Epidermal melanocyte (primary cell): Measurements from ENCODE around the gene MIPEP.

Source experiments
- DNase-seq: peaks from one replicate; pipeline ENCODE4 v3.0.0; 2011; ENCODE audit warnings: low spot score; ENCODE audit not compliant: insufficient read length

Gene MIPEP

DNA sequence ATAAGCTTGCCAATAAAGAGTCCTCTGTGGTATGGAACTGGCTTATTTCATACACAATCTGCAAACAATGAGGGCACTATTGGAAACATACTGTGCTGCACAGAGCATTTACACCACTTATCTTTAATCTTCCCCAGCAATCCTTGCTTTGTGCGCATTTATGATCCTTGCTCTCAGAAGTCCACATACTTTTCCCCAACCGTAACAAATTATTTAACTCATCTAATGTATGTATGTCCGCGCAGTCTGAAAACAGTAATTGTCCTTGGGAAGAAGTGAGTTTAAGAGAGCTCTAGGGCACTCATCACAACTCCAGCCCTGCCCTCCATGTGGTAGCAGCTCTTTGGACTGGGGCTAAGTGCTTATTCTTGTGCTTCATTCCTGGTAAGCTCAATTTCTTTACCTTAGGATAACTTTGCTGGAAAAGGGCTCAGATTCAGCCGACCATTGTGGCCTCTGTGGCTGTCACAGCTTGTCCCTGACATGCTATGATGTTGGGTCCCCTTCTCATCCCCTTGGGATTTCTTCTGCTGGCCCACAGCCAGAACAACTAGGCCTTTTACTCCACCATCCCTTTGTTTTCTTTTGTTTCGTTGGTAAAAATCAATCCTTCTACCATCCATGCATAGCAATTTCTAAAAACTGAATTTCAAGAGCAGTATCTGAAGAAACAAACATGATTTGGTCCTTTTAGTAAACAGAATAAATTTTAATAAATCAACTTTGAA lies 166.3 kb downstream of the MIPEP start:
- peak; percentile 43 for DNase-seq

DNA sequence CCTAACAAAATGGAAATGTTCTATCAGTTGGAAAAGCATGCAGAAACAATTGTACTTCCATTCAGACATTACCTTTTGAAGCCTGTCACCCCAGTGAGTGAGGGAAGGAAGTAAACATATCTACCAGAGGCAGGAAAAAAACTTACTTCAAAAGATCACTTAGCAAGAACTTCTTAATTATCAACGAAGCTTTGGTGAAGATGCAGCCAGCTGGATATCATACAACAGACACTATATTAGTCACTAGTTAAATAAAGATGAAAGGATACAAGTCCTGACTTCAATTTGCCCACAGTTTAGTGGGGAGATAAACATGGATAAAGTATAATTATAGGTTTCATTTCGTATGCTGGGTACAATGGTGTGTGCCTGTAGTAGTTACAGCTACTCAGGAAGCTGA lies 170.2 kb downstream of the MIPEP start:
- DNase-seq, result no peak

DNA sequence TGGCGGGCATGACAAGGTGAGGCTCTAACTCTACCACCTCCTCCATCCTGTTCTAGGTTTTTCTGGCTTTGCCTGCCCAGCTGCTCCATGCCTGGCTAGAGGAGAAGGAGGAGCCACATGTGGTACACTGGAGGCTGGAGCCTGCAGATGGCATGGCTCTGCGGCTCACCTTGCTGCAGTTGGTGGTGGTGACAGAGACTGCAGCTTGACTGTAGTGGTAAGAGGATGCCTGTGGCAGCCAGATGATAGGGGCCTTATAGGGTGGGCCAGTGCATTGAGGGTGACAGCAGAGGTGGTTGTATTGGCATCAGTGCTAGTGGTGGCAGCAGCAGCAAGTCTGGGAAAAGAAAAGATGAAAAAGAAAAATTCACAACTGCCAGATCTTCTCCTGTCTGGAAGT lies 172.8 kb downstream of the MIPEP start:
- DNase-seq, result no peak

DNA sequence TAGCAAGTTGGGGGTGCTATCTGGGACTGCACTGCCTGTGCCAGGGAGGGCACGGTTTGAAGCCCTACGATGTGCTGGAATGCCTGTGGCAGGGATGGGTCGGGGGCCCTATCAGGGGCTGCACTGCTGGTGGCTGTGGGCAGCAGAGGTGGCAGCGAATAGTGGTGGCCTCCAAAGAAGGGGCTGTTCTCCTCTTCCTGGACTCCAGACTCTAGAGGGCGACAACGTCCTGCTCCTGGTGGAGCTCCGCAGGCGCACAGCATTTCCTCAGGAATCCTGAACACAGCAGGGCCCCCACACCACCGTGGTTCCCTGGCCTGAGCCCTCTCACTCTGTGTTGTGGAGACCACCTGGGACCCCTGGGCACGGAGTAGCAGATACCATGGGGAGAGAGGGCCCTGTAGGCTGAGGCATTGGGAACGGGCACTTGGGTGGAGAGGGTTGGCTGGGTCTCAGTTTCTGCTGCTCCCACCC lies 173.4 kb downstream of the MIPEP start:
- DNase-seq, result no peak

DNA sequence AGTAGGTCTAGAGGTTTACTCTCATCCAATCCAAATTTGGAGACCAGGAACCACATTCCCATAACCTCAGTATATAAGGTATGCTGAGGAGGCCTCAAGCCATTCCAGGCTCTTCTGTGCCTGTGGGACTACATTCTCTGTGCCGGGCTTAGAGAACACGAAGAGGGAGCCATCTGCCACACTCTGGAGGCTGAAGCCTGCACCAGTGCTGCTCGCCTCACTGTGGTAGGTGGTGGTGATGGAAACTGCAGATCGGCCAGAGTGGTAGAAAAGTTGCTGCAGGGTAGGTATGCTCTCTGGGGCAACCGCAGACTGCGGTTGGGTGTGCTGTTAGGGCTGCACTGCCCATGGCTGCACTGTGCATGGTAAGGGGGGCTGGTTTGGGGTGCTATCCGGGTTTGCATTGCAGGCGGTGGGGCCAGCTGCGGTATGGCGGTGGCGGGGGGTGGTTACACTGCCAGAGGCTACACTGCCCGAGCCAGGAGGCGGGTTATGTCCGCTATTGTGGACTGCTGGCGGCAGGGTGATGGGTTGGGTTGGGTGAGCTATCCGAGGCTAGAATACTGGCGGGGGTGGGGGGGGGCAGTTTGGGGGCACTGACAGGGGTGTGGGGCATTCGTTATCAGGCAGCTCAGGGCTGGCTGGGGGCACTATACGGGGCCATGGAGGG lies 174.0 kb downstream of the MIPEP start:
- no peak for DNase-seq

DNA sequence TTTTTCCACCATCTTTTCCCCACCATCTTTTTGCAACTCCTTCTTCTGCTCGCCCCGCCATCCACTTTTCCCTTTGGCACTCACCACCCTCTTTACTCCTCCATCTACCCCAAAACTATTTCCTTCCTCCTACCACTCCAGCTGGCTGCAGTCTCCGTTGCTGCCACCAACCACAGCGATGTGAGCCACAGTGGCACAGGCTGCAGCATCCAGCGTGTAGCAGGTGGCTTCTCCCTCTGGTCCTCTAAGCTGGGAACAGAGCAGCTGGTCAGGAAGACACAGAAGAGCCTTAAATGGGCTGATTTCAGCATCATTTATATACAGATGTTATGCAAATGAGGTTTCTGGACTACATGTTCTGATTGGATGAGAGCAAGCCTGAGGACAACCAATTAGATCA lies 174.5 kb downstream of the MIPEP start:
- no peak for DNase-seq

DNA sequence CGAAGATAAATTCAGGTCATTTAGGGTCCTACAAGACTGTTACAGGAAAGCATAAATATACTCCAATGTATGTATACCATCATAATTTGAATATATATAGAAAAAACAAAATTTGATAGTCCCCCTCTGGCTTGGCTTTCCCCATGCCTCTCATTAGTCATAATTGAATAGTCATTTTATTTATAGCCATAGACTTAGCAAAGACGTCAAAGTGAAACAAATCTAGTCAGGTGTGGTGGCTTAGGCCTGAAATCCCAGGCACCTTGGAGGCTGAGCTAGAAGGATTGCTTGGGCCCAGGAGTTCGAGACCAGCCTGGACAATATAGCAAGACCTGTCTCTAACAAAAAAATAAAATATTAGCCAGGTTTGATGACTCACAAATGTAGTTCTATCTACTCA lies 177.8 kb downstream of the MIPEP start:
- no peak for DNase-seq

DNA sequence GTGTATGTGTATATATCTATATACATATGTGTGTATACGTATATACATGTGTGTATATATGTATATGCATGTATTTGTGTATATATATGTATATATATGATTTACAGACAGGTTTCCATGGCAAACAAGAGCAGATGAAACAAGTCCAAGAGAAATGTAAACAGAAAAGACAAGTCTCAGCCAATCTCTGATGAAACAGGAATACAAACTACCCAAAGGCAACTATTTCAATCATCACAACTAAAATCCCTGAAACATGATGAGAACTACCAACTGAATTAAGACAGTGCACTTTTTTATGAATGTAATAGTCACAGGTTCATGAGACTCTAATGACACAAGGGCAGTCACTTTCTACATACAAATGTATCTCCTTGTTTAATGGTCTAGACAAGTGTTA lies 178.8 kb downstream of the MIPEP start:
- DNase-seq, result no peak

DNA sequence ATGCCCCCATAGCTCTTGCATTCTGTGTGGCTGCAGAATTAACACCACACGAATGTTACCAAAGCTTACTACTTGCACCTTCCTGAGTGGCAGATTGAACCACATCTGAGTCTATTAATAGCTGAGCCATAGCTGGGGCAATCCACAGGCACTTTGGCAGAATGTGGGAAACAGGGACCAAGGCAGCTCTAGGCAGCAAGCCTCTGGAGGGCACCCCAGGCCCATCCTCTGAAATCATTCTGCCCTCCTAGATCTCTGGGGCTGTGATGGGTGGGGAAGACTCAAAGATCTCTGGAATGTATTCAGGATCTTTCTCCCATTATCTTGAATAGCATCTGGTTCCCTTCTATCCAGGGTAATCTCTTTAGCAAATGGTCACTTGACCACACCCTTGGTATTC lies 179.7 kb downstream of the MIPEP start:
- DNase-seq, result no peak

DNA sequence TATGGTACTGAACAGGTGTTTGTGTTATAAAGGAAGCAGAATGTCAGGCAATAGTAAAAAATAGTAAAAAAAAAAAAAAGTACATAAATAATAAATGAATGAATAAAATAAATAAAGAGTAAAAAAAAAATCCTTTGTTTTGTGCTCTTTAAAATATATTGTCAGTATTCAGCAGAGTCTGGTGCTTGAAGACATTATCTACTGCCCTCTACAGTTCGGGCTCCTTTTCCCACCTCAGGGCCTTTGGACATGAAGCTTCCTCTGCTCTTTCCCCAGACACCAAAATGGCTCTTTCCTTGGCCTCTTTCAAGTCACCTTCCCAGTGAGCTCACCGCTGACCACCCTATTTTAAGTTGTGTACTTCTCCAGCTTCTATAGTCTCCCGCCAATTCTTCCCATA lies 181.5 kb downstream of the MIPEP start:
- DNase-seq, result no peak

DNA sequence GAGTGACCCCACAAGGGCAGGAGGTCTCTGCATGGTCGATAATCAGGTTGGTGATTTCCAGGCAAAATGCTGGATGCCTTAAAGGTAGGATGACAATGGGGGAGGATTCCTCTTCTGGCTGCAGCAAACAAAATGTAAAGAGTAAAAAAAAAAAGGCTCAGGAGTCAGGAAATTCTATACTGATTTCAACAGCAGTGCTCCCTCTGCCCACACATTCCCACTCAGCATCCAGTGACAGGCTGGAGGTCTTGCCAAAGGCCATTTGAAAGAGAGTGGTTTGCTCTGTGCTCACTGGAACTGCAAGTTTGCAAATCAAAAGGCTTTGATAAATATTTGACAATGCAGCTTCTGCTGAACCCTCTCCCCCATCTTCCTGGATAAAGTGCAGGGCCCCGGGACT lies 183.6 kb downstream of the MIPEP start:
- no peak for DNase-seq

DNA sequence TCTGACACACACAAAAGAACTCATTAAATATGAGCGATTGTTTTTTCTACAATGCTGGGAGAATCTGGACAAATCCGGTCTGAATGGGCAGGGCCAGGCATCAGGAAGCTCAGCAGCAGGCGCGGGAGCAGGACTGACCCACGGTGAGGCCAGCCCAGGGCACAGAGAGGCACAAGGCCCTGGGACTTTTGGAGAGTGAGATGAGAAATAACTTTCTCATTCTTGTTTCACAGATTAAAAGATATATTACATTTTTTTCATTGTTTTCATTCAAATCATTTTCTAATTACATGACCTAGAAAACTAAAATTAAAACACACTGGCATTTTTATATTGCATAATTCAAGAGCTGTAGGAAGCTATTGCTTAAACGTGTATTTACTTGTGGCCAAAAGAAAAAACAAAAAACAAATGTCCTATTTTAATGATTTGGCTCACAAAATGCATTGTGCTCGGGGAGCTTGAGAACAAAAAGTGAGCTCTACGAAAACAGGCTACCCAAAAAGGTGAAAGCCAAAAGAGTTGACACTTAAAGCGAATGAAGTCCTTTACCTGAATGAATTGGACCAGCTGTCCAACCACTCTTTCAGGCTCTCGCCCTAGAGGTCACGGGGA lies 185.8 kb downstream of the MIPEP start:
- no peak for DNase-seq

DNA sequence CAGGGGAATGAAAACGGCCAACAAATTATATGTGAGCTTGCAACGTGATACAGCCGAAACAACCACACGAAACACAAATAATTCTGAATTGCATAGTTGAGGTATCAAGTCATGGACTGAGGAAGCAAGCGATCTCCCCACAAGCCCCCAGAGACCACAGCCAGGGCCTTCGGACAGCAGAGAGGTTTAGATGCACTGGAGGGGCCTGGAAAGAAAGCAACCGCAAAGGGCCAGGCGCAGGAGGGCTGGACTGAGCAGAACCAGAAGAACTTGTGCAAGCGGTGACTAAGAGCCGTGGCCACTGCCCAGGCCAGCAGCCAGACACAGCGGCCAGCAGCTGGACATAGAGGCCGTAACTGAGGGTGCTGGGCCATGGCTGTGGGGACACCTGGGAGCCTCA lies 187.6 kb downstream of the MIPEP start:
- DNase-seq, result no peak

DNA sequence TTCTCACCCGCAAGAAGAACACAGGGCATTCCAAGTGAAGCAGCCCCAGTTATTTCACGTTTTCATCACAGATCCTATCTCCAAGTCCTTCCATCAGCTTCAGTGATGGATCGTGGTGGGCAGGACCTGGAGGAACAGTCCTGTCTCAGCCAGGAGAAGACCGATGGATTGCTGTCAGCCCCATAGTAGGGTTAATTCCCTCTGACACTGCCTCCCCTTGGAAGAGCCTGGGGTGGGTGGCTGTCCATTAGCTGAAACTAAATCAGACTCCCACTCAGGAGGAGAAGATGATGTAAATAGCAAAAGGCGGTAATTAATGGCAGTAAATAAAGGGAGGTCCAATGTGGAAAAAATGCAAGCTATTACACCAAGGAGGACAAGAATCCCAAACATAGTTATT lies 188.0 kb downstream of the MIPEP start:
- no peak for DNase-seq

DNA sequence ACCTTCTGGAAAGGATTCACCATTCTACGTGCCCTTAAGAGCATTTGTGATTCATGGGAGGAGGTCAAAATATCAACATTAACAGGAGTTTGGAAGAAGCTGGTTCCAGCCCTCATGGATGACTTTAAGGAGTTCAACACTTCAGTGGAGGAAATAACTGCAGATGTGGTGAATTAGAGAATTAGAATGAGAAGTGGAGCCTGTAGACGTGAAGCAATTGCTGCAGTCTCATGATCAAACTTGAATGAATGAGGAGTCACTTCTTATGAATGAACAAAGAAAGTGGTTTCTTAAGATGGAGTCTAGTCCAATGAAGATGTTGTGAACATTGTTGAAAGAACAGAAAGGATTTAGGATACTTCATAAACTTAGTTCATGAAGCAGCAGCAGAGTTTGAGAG lies 189.9 kb downstream of the MIPEP start:
- DNase-seq, result no peak

DNA sequence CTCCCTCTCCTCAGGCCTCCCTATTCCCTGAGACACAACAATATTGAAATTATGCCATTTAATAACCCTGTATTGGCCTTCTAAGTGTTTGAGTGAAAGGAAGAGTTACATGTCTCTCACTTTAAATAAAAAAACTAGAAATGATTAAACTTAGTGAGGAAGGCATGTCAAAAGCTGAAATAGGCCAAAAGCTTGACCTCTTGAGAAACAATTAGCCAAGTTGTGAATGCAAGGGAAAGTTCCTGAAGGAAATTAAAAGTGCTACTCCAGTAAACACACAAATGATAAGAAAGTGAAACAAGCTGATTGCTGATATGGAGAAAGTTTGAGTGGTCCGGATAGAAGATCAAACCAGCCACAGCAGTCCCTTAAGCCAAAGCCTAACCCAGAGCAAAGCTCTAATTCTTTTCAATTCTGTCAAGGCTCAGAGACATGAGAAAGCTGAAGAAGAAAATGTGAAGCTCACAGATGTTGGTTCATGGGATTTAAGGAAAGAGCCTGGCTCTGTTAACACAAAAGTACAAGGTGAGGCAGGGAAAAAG lies 191.4 kb downstream of the MIPEP start:
- DNase-seq, result no peak

DNA sequence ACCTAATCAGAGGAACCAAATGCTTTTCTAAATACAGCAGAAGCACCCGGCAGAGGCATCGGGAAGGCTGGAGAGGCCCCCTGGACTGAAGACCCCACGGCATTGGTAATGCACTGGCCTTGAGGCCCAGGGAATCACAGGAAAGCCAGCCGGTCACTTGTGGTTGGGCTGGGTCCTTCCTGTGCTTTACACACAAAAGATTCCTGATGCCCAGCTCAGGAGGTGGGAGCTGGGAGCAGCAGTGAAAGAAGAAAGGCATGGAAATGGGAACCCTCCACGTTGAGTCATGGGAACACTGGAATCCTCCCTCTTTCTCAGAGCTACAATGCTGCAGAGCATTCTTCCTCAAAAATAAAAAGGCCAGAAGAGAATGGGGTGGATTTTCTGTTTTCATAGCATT lies 192.6 kb downstream of the MIPEP start:
- no peak for DNase-seq

DNA sequence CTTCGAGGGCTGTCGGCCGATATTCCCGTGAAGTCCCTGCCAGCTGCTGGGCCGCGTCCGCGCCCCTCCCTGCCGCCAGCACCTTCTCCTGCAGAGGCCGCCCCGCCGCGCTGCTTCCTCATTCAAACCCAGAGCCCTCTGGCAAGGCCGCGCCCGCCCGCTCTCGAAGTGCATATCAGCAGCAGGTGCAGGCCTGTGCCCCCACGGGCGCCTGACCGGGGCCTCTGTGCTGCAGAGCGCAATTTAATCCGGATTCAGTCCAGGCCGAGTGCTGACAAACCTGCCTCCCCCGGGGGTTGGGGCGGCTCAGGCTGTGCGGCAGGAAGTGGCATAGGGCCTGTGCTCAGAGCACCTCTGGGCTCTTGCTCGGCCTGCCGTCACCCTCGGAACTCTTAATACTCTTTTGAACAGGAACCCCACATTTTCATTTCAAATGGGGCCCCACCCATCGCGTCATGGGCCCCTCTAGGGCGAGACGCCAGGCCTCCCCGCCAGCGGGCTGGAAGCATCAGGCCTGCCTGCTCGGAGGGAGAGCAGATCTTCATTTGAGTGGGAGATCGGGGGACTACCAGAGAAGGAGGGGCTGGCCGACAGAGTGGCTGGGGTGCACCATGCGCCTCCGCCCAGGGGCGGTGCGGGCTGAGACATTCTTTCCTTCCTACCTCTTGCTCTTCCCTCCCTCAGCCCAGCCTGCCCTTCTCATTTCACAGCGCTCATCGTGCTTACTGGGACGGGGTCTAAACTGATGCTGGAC lies 193.3 kb downstream of the MIPEP start:
- no peak for DNase-seq

DNA sequence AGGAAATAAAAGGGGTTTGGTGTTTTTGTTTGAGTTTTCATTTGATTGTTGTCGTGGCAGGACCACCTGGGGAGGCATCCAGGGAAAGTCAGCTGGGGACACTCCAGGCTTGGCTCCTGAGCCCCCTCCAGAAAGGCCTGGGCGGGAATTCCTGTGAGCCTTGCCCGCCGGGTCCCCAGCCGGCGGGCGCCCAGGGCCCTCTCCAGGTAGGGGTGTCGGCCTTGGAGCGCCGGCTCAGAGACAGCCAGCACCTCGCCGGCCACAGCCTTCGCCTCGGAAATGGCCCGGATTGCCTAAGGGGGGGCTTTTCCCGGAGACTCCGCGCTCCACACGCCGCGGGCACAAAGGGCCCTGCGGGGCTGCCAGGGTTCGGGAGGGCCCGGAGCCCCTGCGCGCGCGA lies 194.0 kb downstream of the MIPEP start:
- DNase-seq, result no peak

DNA sequence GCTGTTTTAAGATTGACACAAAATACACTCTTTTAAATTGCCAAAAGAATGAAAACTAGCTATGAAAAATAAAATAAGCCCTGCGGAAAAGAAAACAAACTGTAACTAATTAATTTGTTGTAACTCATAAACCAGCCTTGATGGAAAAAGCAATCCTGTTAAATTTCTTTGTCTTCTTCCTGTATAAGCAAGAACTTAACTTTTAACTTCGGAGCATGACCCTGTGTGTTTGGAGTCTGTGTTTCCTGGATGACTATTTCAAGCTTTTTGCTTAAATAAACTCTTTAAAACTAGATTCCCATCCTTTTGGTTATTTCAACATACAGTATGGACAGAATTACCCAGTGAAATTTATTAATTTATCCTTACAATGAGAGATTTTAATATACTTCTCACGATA lies 196.4 kb downstream of the MIPEP start:
- no peak for DNase-seq

DNA sequence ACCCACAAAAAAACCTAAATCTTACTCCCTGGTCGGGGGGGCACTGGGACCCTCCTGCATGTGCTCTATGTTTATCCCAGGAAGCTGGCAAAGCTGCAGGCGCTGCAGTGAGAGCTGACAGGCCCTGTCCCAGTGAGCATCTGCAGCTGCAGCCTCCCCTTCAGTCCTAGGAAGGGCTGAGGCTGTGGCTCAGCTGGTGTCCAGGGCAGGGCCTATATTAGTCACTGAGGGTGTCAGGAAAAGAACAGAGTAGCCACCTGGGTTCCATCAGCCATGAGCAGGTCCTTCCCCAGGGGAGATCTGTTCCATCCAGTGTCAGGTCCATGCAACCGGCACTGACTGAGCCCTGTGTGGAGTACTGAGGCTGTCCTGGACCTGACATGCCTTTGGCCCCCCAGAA lies 198.5 kb downstream of the MIPEP start:
- no peak for DNase-seq

DNA sequence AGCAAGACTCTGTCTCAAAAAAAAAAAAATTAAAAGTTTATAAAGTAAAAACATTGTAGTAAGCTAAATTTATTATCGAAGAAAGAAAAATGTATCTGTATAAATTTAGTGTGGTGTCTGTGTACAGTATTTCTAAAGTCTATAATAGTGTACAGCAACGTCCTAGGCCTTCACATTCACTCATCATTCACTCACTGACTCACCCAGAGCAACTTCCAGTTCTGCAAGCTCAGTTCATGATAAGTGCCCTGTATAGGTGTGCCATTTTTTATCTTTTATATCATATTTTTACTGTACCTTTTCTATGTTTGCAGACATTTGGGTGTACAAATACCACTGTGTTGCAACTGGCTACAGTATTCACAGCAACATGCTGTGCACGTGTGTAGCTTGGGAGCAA lies 200.9 kb downstream of the MIPEP start:
- DNase-seq, result no peak
